Measurements from ENCODE around the gene CFAP20DC.
"Not testable (repeated sequence)": the region's sequence is repeated elsewhere in the genome, so short reads cannot be mapped to it uniquely, and the experiment has no call there.

The CFAP20DC gene

DNA sequence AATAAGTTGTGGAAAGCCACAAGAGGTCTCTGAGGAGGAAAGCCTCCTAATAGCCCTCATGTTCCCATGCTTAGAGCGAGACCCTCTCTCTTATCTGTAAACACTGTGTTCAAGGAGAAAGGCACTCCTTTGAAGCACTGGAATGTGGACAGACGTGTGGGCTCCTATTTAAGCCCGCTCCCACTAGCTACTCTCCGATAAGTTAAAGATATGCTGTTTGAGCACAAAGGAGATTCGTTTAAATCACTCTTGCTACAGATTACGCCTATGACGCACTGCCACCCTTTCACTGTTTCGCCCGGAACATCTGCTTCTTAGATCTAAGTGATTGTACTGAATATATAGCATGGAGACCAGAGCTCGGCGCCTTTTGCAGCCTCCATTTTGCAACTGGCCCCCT, 325.5 kb downstream of the CFAP20DC start:
- DNase-seq, result no peak

DNA sequence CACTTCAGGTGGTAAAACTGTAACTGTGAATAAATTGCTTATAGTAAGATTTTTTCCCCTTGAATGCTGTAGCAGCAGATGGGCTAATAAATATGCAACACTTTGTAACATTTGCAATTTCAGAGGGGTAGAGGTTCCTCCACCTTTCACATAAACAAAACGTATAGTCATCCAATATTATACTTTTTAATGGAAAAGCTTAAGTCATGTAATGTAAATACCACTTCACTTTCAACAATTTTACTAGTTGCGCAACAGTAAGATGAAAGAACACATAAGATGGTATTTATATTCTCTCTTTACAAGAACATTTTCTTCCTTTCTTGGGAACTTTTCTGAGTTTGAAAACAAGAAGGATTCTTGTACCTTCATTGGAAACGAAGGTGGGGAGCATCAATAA, 326.7 kb downstream of the CFAP20DC start:
- no peak for DNase-seq

DNA sequence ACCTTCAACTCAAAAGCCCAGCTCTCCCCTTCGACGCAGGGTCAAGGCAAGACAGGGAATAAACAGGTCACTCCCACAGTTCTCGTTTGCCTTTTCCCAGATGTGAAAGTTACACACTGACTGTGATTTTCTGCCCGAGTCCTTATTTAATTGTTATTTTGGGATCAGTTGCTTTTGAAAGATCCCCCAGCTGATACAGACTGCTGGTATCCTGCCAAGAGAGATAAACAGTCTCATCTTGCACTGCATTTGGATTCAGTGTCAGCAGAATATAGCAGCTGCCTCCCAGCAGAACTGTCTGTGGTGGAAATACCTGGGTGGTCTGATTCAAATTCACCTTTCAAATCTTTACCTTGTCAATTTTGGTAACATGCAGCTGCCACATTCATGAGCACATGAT, 327.3 kb downstream of the CFAP20DC start:
- no peak for DNase-seq

DNA sequence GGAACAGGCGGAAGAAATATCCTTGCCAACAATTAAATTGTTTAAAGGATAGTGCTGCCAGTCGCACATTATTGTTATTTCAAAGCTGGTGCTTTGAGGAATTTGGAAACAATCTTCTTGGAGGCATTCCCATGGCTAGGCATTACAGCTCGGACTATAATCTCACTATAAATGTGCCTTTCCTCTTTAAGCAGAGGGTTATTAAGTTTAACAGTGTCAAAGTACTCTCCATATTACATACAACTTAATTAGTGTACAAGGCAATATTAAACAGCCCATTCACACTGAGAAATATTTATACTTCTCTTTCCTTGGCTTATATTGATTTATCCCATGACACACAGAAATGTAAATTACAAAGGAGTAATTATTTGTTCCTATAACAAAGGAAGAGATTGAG, 329.3 kb downstream of the CFAP20DC start:
- DNase-seq, result no peak

DNA sequence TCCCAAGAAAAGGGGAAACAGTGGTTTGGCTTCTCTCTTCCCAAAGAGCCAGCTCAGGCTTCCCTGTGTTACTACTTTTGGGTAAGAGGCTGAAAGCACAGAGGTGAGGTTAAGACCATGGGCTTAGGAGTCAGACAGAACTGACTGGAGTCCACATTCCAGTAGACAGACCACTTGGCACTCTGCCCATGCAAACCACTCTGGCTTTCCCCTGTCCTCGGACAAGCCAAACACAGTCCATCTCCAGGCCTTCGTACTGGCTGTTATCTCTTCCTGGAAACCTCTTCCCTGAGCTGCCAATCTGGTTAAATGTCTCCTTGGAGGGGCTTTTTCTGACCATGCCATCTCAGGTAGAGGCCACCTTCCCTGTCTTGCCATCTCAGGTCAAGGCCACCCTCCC, 330.1 kb downstream of the CFAP20DC start:
- no peak for DNase-seq

DNA sequence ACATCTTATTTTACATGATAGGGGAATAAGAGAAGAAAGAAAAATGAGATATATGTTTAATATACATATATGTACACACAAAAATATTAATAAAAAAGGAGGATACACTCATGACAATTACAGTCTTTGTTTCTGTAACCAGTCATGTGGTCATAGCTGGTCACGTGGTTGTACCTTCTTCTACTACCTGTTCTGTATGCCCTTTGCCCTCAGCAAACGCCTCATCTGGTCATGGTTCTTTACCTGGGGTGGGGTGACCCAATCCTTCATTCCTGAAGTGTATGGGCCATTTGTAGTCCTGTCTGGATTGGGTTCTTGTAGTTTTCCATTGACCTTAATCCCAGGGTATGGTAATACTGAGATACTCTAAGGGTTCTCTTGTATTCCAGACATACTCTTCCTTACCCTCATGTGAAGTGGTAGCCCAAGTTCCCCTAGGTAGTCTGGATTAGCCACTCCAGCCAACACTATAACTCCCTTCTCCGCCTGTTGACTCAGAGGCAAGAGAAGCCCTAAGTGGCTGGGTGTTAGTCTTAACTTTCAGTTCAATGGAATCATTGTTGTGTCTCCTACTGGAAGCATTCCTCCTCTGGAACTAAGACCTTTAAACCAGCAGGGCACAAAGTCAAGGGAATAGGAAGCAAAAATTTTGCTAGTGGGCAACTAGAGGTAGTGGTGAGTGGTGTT, 336.0 kb downstream of the CFAP20DC start:
- no peak for DNase-seq

DNA sequence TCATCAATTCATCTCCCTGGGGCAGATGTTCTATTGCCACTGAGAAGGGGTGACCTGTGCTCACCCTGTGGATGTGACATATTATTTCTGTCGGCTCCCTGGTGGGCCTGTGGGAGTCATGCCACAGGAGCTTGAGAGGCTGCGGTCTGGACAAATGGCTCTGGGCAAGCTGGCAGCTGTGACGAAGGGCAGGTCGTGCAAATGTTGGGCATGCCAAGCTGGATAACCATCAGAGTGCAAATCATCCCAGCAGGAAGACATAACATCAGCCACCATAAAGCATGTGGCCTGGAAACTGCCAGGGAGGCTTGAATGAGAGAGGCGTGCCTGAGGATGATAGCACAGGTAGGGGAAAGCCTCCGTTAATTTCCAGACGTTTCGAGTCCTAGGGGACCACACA, 338.0 kb downstream of the CFAP20DC start:
- DNase-seq, result no peak

DNA sequence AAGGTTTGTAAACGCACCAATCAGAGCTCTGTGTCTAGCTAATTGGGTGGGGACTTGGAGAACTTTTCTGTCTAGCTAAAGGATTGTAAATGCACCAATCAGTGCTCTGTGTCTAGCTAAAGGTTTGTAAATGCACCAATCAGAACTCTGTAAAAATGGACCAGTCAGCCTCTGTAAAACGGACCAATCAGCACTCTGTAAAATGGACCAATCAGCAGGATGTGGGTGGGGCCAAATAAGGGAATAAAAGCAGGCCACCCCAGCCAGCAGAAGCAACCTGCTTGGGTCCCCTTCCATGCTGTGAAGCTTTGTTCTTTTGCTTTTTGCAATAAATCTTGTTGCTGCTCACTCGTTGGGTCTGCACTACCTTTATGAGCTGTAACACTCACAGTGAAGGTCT, 340.8 kb downstream of the CFAP20DC start:
- DNase-seq, result not testable (repeated sequence)

DNA sequence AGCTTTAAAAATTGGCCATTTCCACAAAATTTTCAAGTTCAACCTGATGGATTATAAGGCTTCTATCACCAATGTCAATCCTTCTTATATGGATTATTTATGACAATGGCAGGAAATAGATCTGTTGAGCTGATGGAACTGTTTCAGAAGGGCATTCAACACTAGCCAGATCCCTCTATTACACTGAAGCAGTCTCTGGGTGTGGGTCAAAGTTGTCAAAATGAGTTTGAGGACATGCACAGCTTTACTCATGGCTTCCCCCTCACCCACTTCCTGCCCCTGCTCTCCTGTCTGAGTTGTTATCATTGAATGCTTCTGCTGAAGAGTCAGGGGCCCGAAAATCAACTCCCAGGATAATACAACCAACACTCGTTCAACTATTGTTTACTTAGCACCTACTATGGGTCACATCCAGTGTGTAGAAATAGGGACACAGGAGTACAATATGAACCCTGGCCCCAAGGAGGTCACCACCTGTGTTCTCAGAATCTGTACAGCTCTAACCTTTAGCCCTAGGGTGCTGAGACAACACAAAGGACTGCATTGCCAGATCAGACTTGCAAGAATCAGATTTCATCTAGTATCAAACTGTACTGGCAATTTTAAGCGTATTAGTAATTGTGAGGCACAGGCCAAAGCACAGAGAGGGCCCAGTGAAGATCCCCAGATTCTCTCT, 341.6 kb downstream of the CFAP20DC start:
- DNase-seq, result no peak

DNA sequence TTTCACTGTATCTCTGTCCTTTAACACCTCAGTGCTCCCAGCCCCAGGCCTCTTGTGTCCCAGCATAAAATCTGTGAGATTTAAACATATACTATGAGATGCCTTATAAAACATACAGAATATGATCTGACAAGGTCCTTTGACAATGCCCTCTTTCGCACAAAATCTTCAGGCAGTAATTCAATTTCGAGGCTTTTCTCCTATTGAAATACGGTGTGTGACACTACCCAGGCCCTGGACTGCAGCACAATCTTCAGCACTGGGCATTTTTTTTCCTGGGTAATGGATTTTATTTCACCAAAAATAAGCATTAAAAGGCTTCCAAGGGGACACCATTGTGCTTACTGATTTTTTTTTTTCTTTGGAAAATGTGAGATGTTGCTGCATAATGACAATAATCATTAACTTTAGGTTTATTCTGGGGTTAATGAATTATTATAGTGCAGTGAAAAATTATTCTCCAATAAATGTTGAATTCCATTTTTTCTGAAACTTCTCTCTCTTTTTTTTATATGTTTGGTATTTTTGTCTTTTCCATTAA, 342.4 kb downstream of the CFAP20DC start:
- no peak for DNase-seq

DNA sequence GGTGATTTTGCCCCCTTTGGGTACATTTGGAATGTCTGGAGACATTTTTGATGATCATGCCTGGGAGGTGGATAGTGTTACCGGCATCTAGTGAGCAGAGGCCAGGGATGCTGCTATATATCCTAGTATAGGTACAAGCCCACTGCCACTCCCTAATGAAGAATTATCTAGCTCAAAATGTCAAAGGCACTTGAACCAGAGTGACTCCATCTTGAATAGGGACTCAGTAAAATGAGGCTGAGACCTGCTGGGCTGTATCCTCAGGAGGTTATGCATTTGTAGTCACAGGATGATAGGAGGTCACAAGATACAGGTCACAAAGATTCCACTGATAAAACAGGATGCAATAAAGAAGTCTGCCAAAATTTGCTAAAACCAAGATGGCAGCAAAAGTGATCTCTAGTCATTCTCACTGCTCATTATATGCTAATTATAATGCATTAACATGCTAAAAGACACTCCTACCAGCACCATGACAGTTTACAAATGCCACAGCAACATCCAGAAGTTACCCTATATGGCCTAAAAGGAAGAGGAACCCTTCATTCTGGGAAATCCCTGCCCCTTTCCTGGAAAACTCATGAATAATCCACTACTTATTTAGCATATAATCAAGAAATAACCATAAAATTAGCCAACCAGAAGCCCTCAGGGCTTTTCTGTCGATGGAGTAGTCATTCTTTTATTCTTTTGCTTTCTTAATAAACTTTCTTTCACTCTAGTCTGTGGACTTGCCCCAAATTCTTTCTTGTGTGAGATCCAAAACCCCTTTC, 343.2 kb downstream of the CFAP20DC start:
- DNase-seq, result no peak

DNA sequence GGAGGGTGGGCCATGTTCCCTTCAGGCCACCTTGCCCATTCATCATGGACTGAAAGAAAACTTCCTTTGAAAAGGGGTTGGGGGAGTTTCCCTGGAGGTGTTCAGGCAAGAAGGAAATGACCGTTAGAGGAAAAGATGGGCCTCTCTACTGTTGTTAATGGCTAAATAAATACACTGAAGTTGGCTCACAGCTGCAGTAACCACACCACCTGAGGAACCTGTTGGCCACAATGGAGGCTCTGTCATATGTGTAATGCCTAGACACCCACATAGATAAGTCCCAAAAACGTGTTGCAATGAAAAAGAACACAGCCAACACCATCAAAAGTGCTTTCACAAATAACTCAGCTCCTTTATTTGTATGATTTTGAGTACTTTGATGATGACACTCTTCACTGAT, 345.1 kb downstream of the CFAP20DC start:
- no peak for DNase-seq

DNA sequence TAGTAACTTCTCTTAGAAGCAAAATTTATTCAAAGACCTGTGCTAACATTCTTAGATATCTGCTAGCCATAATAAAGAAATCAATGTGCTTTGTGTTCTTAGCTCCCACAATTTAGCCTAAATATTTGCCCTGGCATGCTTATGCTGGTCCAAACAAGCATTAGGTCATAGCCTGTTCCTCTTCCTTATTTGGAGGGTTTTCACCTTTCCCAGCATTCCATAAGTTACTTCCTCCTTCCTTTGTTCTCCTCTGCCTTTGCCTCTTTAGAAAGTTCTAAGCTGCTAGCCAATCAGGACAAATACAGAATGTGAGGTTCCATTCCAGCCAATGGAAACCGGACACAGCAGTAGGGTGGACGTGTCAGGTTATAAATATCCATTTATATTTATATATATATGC, 345.5 kb downstream of the CFAP20DC start:
- not testable (repeated sequence) for DNase-seq

DNA sequence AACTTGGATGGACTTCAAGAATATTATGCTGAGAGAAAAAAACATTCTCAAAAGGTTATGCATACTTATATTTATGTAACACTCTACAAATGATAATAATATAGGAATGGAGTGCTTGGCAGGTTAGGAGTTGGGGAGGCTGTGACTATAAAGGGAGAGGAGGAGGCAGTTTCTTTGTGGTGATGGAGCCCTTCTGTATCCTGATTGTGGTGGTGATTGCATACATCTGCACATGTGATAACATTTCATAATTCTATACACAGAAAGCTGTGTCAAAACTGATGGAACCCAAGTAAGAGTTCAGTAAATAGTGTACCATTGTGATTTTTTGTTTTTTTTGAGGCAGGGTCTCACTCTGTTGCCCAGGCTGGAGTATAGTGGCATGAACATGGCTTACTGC, 351.6 kb downstream of the CFAP20DC start:
- DNase-seq, result no peak

DNA sequence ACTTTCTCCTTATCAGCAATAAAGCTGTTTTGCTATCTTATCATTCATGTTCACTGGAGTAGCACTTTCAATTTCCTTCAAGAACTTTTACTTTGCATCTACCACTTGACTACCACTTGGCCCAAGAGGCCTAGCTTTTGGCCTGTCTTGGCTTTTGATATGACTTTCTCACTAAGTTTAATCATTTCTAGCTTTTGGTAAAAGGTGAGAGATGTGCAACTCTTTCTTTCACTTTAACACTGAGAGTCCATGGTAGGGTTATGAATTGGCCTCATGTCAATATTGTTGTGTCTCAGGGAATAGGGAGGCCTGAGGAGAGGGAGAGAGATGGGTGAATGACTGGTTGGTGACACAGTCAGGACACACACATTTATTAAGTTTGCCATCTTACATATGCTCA, 352.3 kb downstream of the CFAP20DC start:
- DNase-seq, result no peak

DNA sequence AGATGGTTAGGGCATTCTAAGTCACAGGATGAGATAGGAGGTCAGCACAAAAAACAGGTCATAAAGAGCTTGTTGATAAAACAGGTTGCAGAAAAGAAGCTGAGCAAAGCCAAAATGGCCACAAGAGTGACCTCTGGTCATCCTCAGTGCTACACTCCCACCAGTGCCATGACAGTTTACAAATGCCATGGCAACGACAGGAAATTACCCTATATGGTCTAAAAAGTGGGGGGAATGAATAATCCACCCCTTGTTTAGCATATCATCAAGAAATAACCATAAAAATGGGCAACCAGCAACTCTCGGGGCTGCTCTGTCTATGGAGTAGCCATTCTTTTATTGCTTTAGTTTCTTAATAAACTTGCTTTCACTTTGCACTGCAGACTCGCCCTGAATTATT, 353.0 kb downstream of the CFAP20DC start:
- DNase-seq, result not testable (repeated sequence)

DNA sequence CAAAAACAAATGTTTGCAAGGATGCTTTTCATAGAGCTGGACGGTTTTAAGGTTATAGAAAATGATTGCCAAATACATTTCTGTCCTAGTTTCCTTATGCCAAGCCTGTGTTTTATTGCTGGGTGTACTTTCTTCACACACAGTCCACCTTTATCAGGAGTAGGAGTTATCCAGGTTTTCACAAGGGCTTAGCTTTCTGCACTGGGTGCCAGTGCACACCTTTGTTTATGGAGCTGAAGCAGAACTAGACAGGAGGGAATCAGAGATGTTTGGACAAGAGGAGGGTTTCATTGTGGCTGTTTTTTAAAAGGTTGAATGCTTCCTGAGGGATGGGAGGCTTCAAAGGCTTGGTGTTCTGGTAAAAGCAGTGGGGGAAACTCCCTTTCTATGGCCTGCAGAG, 353.7 kb downstream of the CFAP20DC start:
- DNase-seq, result no peak

DNA sequence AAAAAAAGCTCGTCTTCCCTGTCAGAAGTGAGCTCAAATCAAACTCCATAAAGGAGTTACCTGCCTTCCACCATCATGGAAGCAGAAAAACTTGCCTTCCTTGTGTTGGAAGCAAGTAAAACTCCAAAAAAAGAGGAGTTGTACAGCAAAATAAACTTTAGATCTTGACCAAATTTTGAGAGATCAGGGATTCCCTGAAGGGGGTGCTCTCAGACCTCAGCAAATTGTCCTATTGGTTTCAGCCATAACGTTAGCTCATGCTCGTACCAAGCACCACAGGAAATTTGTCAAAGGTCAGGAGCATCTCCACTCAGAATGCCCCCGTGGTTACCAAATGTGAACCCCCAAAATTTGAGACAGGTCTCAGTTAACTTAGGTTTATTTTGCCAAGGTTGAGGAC, 354.5 kb downstream of the CFAP20DC start:
- DNase-seq, result not testable (repeated sequence)

DNA sequence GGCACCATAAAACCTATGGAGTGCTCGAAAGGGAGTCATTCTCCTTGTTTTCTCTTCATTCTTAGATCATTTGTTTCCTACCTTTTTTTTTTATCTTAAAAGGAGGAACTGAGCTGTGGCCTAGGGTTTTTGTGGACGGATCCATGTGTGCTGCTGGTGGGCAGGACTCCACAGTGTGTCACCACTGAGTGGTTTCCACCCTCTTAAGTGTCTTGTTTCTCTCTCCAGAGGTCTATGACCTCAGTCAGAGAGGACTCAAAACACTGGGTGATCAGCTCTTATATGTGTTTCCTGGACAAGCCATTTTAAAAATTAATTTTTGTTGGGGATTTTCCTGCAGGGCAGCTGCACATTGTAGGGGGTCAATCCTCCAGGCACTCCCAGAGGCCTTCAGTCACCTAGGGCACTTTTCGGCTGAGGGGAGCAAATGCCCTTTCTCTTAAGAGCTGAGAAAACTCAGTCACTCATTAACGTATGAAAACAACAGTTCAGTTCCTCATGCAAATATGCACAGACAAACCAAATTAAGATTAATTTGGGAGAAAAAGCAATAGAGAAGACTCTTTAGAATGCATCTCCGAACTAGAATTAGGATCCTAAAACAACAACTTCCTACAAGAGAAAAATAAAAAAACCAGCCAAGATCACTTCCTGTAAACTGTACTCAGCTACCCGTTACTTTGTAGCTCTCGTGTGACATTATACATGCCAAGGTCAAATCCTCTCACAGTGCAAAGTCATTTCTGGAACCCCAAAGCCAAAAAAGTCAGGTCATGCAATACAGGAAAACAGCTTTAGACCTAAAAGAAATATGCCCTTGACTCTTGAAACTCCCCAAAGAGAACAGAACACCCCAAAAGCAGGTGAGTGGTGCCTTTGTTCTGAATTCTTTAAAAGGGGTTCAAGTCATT, 355.6 kb downstream of the CFAP20DC start:
- no peak for DNase-seq

DNA sequence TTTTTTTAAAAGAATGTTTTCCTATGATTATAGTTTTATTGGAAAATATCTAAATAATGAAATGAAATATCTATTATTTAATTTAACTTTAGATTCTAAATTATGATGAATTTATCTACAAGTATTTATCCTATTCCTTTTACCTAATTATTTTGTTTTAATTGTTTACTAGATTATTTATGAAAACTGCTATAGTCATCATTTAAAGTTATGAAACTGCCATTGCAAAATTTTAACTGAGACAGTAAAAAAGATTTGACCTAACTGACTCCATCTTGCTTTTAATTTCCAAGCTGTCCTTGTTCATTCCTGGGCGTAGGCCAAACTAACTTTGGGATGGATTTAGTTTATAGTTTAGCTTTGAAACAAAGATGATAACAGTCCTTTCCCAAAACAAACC, 357.3 kb downstream of the CFAP20DC start:
- no peak for DNase-seq

Data from CD4-positive, alpha-beta T cell treated with Interleukin-17A for 1 hour (primary cell).